HuH-7 (cell line): Measurements from ENCODE around the gene HBEGF.
A peak's percentile ranks its signal among the peaks of the same experiment; 100 is the strongest.

ENCODE experiments used
- DNase-seq: peaks from one replicate; pipeline ENCODE4 v3.0.0; 2011; ENCODE audit warnings: low spot score

The HBEGF gene

DNA sequence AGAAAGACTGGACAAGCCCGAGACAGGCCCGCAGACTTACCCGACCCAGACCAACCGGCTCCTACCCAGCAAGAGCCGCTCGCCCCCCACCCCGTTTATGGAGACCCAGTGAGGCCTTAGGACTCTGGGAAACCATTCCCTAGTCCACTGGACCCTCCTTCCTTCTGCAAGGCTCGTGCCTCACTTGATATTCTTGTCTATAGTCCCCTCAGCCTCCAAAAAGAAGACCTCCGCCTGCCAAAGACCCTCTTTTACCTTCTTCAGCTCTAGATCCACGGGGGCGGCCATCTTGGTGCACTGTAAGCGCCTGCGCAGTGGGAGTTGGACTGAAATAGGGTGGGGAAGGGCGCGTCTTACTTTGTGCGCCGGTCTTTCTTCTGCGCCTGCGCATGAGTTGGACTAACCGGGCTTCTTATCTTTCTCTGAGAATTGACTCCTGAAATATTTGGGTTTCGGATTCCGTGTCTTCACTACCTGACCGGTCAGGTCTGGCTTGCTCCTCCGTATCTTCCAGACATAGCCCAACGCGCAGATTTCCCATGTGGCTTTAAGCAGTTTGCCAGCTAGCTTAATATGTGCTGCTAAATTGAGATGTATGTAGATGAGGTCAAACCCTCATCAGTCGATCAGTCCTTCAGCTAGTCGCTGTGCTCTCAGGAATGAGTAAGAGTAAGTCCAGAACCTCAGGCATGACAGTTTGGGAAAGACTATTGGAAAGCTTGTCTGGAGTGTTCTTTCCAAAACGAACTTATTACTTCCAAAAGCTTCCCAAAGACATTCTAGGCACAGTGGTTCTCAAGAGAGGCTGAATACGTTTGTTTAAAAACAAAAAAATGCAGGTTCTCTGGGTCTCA is 43.4 kb downstream of the HBEGF start, which contains the start of gene PFDN1:
Gene PFDN1 (minus strand): TSS at position 316 of the 854 bp plus-strand sequence. CDS start 28 bp downstream, at position 288.
- DNase-seq, result peak; percentile 82

- DNase-seq, result no peak
Measured at GRCh38 chr5:140301136-140301535, 45.3 kb downstream of the HBEGF start.

- DNase-seq, result no peak
Measured at GRCh38 chr5:140299056-140299455, 47.3 kb downstream of the HBEGF start.

GRCh38 chr5:140298183-140298601 is 48.2 kb downstream of the HBEGF start:
- no peak for DNase-seq

DNA sequence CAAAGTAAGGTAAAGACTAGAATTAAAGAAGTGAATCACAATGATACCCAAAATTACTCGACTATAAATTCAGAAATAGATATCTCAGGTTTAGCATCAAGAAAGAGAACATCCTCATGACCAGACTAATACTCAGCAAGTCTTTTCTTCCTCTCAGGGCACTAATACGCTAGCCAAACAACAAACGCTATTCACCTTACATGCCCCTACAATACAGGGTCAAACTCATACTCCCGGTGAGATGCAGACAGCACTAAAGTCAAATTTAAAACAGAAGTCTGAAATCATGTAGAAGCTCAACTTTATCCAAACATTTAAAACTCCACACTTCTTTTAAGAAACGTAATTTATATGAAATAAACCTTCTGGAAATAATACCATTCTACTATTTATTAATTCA is 49.1 kb downstream of the HBEGF start:
- DNase-seq, result no peak

GRCh38 chr5:140296289-140296688 is 50.1 kb downstream of the HBEGF start:
- no peak for DNase-seq

DNA sequence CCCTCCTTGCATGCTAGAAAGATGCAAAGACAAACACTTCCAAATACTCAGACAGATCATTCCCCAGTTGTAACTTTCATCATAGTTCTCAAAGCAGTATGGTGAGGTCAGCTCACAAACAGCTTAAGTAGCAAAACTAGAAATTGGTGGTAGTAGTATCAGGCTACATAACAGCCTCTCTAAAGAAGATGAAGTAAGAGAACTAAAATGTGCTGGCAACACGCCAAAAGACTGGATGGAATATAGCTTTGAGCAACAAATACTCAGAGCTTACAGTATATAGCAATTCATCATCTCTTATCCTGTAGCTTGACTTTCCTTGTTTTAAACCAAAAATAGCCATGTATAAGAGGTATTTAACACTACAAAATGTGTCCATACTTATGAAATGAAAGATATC is 51.0 kb downstream of the HBEGF start:
- no peak for DNase-seq

DNA sequence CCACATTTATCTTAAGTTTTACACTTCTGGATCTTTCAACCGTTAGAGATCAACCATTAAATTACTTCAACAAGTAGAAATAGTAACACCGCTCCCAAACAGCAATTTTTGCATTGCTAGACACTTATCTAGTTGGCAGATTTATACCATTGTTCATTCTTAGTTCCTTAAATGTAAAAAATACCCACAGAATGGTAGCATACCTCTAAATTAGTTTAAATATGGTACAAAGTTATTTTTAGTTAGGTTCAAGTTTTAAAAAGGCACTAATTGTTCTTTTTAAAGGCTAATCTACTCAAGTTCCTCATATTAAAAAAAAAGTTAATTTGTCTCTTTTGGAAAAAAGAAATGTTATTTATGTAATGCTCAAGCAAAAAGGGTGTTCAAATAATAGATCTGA is 51.6 kb downstream of the HBEGF start:
- no peak for DNase-seq

DNA sequence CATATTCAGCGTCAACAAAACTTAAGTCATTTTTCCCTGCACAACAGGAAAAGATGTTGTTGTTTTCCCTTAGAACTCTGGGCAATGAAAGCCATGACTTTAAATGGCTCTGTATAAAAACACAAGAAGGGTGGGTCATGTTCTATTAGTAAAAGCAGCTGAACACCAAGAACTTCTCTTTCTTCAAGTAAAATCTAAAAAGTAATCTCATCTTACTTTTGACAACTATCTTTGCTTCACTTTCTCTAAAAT is 52.6 kb downstream of the HBEGF start:
- DNase-seq, result no peak

GRCh38 chr5:140293091-140293848 is 53.1 kb downstream of the HBEGF start:
- no peak for DNase-seq

- no peak for DNase-seq
Measured at GRCh38 chr5:140292212-140293036, 54.0 kb downstream of the HBEGF start.

DNA sequence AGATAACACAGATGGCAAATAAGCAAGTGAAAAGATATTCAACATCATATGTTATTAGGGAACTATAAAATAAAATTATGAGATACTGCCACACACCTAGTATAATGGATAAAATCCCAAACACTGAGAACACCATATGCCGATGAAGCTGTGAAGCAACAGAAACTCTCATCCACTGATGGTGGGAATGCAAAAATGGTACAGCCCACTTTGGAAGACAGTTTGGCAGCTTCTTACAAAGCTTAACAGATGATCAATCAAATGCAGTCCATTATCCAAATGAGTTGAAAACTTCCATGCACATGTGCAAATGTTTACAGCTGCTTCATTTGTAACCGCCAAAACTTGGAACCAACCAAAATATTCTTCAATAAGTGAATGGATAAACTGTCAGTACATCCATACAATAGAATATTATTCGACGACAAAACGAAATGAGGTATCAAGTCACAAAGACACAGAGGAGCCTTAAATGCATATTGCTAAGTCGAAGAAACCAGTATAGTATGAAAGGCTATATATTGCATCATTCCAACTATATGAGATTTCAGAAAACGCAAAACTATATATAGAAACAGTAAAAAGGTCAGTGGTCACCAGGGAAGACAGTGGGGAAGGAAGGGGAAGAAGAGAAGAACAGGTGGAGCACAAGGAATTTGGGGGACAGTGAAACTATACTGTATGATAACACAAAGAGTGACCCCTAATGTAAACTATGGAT is 58.4 kb downstream of the HBEGF start:
- no peak for DNase-seq

GRCh38 chr5:140286424-140286823 is 60.0 kb downstream of the HBEGF start:
- DNase-seq, result no peak

GRCh38 chr5:140284013-140284412 is 62.4 kb downstream of the HBEGF start:
- no peak for DNase-seq
